ENCODE results near the gene FOXO3. TPM values are rescaled to one million over a fixed set of nuclear protein-coding genes. Genes with fewer than 3 reads are reported as not detected.

Gene FOXO3
- polyA plus RNA-seq (2013), result 23.9 TPM

- H3K27me3 ChIP-seq (replicated peaks in 2 of 5; ENCODE audit: control insufficient read depth in 4 of 5, insufficient read depth in 5 of 5, low read length in 4 of 5), result no peaks in the 10 kb centered on the region
- peak; percentile 83 to 90 (median 87) for DNase-seq
- no peaks in the 10 kb centered on the region for H3K9me3 ChIP-seq (ENCODE audit: control extremely low read depth in 1 of 5, control insufficient read depth in 4 of 5, insufficient read depth in 2 of 5, low read depth in 1 of 5, low read length in 4 of 5)
- CTCF ChIA-PET, result interaction anchor here (1.3 to 6.4 kb wide), 3 partner anchors 276 to 332 kb away, joined by 3 to 18 read pairs (median 4); no protein-coding TSS in a partner anchor
- peaks cover 26 to 61% (median 51%) of the 10 kb centered on the region in 4 experiments for H3K4me1 ChIP-seq (ENCODE audit: control extremely low read depth in 1 of 4, control insufficient read depth in 4 of 4, insufficient read depth in 4 of 4, low read length in 3 of 4)
- no peaks in the 10 kb centered on the region for H3K36me3 ChIP-seq (ENCODE audit: control insufficient read depth in 4 of 4, insufficient read depth in 4 of 4, low read length in 3 of 4)
- H3K4me3 ChIP-seq (ENCODE audit: control insufficient read depth in 1 of 7, extremely low read depth in 1 of 7, insufficient read depth in 4 of 7, low read depth in 2 of 7, low read length in 6 of 7), result peak within 1 kb of the TSS; percentile 83 to 99 (median 94)
- 0% methylated on average over 53 of the region's 110 CpGs for WGBS (ENCODE audit: insufficient coverage)
- POLR2A ChIA-PET, result interaction anchor here (0.6 to 1.7 kb wide), 7 partner anchors 12 to 934 kb away, joined by 3 to 5 read pairs (median 3); partner anchors contain the start of genes PPIL6 and SMPD2
- H3K27ac ChIP-seq (ENCODE audit: insufficient read depth in 1 of 2, low read depth in 1 of 2, low read length in 2 of 2, poor library complexity in 1 of 2, severe bottlenecking in 2 of 2), result peak within 1 kb of the TSS; percentile 54 to 93
These were observed at the start of gene FOXO3 for GRCh38 chr6:108560463-108561308. FOXO3 (plus strand) TSS chr6:108560917; CDS start chr6:108561209, 292 bp downstream.

DNA sequence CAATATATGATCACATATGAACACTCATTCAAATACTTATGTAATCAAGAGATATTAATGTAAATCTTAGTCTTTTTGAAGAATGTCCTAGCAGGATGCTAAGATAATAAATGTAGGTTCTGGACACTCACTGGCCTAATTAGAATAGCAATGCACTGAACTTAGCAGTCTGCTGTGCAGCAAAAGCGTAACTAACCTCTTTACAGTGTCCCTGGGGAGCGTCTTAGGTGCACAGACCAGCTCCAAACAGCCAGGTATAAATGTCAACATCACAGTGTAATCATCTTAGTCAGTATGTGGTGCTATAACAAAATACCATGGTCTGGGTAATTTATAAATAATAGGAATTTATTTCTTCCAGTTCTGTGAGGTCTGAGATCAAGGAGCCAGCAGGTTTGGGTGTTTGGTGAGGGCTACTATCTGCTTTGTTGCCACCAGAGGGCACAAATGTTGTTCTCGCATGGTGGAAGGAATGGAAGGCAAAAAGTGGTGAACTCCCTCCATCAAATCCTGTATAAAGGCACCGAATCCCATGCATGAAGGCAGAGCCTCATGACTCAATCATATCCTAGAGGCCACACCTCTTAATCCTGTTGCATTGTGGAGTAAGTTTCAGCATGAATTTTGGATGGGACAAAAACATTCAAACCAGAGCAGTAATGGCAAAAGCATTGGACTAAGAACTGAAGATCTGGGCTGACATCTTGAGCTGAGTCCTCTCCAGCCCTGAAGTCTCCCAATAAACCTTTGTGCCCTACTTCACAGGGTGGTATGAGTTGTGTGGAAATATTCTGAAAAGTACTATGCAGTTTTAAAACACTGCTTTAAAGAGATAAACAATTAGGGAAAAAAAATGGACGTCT is 41.8 kb upstream of the FOXO3 start:
- 100% methylated on average over 1 of the region's 5 CpGs for WGBS (ENCODE audit: insufficient coverage)
- Histone ChIP-seq H3K27me3 (replicated peaks in 2 of 5; ENCODE audit: control insufficient read depth in 4 of 5, insufficient read depth in 5 of 5, low read length in 4 of 5) (no peaks in the 10 kb centered on the region), H3K9me3 (ENCODE audit: control extremely low read depth in 1 of 5, control insufficient read depth in 4 of 5, insufficient read depth in 2 of 5, low read depth in 1 of 5, low read length in 4 of 5) (no peaks in the 10 kb centered on the region), H3K4me3 (ENCODE audit: control insufficient read depth in 1 of 7, extremely low read depth in 1 of 7, insufficient read depth in 4 of 7, low read depth in 2 of 7, low read length in 6 of 7) (no peak overlapping the region), H3K4me1 (ENCODE audit: control extremely low read depth in 1 of 4, control insufficient read depth in 4 of 4, insufficient read depth in 4 of 4, low read length in 3 of 4) (no peaks in the 10 kb centered on the region), H3K36me3 (ENCODE audit: control insufficient read depth in 4 of 4, insufficient read depth in 4 of 4, low read length in 3 of 4) (peaks cover 2 to 7% (median 4%) of the 10 kb centered on the region in 4 experiments), H3K27ac (ENCODE audit: insufficient read depth in 1 of 2, low read depth in 1 of 2, low read length in 2 of 2, poor library complexity in 1 of 2, severe bottlenecking in 2 of 2) (no peak overlapping the region)
- ChIA-PET POLR2A (no interaction called here), CTCF (interaction anchor here (0.6 to 1.7 kb wide), 6 partner anchors 9 to 407 kb away, joined by 3 to 6 read pairs (median 4); no protein-coding TSS in a partner anchor)
- peak; percentile 21 to 41 (median 33) for DNase-seq

DNA sequence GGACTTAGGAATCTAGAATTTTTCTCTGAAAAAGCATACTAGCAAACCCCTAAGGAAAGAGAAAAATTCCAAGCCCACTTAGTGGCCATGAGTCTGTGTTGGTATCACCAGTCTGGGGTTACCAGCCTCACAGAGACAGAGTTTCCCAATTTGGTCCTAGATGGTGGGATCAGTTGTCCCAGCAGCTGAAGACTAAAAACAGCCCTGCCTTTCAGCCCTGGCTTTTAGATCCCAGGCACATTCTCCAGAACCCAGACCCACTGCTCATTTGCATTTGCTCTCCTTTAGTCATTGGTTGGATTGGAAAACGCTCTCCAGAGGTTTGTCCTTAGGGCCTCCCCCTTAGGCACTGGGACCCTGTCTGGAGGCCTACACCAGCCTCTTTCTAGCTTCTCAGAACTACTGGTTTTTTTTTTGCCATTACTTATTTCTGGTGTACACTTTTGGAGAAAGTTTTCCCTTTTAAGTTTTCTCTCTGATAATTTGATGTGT is 39.1 kb upstream of the FOXO3 start:
- 100% methylated on average over 1 of the region's 1 CpG for WGBS (ENCODE audit: insufficient coverage)
- no peaks in the 10 kb centered on the region for H3K9me3 ChIP-seq (ENCODE audit: control extremely low read depth in 1 of 5, control insufficient read depth in 4 of 5, insufficient read depth in 2 of 5, low read depth in 1 of 5, low read length in 4 of 5)
- H3K27ac ChIP-seq (ENCODE audit: insufficient read depth in 1 of 2, low read depth in 1 of 2, low read length in 2 of 2, poor library complexity in 1 of 2, severe bottlenecking in 2 of 2), result no peak overlapping the region
- H3K4me1 ChIP-seq (ENCODE audit: control extremely low read depth in 1 of 4, control insufficient read depth in 4 of 4, insufficient read depth in 4 of 4, low read length in 3 of 4), result no peaks in the 10 kb centered on the region
- ChIA-PET CTCF (interaction anchor here (1.5 to 2.3 kb wide), 3 partner anchors 13 to 551 kb away, joined by 3 to 9 read pairs (median 4); no protein-coding TSS in a partner anchor), POLR2A (no interaction called here)
- no peaks in the 10 kb centered on the region for H3K27me3 ChIP-seq (replicated peaks in 2 of 5; ENCODE audit: control insufficient read depth in 4 of 5, insufficient read depth in 5 of 5, low read length in 4 of 5)
- no peak overlapping the region for H3K4me3 ChIP-seq (ENCODE audit: control insufficient read depth in 1 of 7, extremely low read depth in 1 of 7, insufficient read depth in 4 of 7, low read depth in 2 of 7, low read length in 6 of 7)
- H3K36me3 ChIP-seq (ENCODE audit: control insufficient read depth in 4 of 4, insufficient read depth in 4 of 4, low read length in 3 of 4), result peaks cover 2 to 7% (median 4%) of the 10 kb centered on the region in 4 experiments
- no peak for DNase-seq

- no peaks in the 10 kb centered on the region for H3K9me3 ChIP-seq (ENCODE audit: control extremely low read depth in 1 of 5, control insufficient read depth in 4 of 5, insufficient read depth in 2 of 5, low read depth in 1 of 5, low read length in 4 of 5)
- WGBS (ENCODE audit: insufficient coverage), result 100% methylated on average over 1 of the region's 2 CpGs
- ChIA-PET POLR2A (no interaction called here), CTCF (interaction anchor here (1.1 to 2.2 kb wide), 8 partner anchors 11 to 413 kb away, joined by 3 to 7 read pairs (median 4); no protein-coding TSS in a partner anchor)
- H3K27ac ChIP-seq (ENCODE audit: insufficient read depth in 1 of 2, low read depth in 1 of 2, low read length in 2 of 2, poor library complexity in 1 of 2, severe bottlenecking in 2 of 2), result no peak overlapping the region
- no peaks in the 10 kb centered on the region for H3K27me3 ChIP-seq (replicated peaks in 2 of 5; ENCODE audit: control insufficient read depth in 4 of 5, insufficient read depth in 5 of 5, low read length in 4 of 5)
- H3K36me3 ChIP-seq (ENCODE audit: control insufficient read depth in 4 of 4, insufficient read depth in 4 of 4, low read length in 3 of 4), result peaks cover 2 to 7% (median 4%) of the 10 kb centered on the region in 4 experiments
- peaks cover 0 to 2% (median 0%) of the 10 kb centered on the region in 4 experiments for H3K4me1 ChIP-seq (ENCODE audit: control extremely low read depth in 1 of 4, control insufficient read depth in 4 of 4, insufficient read depth in 4 of 4, low read length in 3 of 4)
- no peak overlapping the region for H3K4me3 ChIP-seq (ENCODE audit: control insufficient read depth in 1 of 7, extremely low read depth in 1 of 7, insufficient read depth in 4 of 7, low read depth in 2 of 7, low read length in 6 of 7)
- DNase-seq, result no peak
These were observed 37.0 kb upstream of the FOXO3 start for GRCh38 chr6:108523697-108524096.

- 88% methylated on average over 1 of the region's 5 CpGs for WGBS (ENCODE audit: insufficient coverage)
- CTCF ChIA-PET, result interaction anchor here (0.6 to 2.2 kb wide), 11 partner anchors 12 to 550 kb away, joined by 3 to 7 read pairs (median 3); no protein-coding TSS in a partner anchor
- POLR2A ChIA-PET, result no interaction called here
- no peak for DNase-seq
- Histone ChIP-seq H3K9me3 (ENCODE audit: control extremely low read depth in 1 of 5, control insufficient read depth in 4 of 5, insufficient read depth in 2 of 5, low read depth in 1 of 5, low read length in 4 of 5) (no peaks in the 10 kb centered on the region), H3K4me1 (ENCODE audit: control extremely low read depth in 1 of 4, control insufficient read depth in 4 of 4, insufficient read depth in 4 of 4, low read length in 3 of 4) (peaks cover 0 to 2% (median 0%) of the 10 kb centered on the region in 4 experiments), H3K36me3 (ENCODE audit: control insufficient read depth in 4 of 4, insufficient read depth in 4 of 4, low read length in 3 of 4) (peaks cover 0 to 7% (median 4%) of the 10 kb centered on the region in 4 experiments), H3K27me3 (replicated peaks in 2 of 5; ENCODE audit: control insufficient read depth in 4 of 5, insufficient read depth in 5 of 5, low read length in 4 of 5) (peaks cover 0 to 2% (median 0%) of the 10 kb centered on the region in 5 experiments), H3K4me3 (ENCODE audit: control insufficient read depth in 1 of 7, extremely low read depth in 1 of 7, insufficient read depth in 4 of 7, low read depth in 2 of 7, low read length in 6 of 7) (no peak overlapping the region), H3K27ac (ENCODE audit: insufficient read depth in 1 of 2, low read depth in 1 of 2, low read length in 2 of 2, poor library complexity in 1 of 2, severe bottlenecking in 2 of 2) (no peak overlapping the region)
These were observed 36.0 kb upstream of the FOXO3 start for GRCh38 chr6:108524528-108525248.

- peaks cover 0 to 5% (median 0%) of the 10 kb centered on the region in 4 experiments for H3K36me3 ChIP-seq (ENCODE audit: control insufficient read depth in 4 of 4, insufficient read depth in 4 of 4, low read length in 3 of 4)
- no peaks in the 10 kb centered on the region for H3K9me3 ChIP-seq (ENCODE audit: control extremely low read depth in 1 of 5, control insufficient read depth in 4 of 5, insufficient read depth in 2 of 5, low read depth in 1 of 5, low read length in 4 of 5)
- peak; percentile 42 to 65 (median 64) for DNase-seq
- no peak overlapping the region for H3K4me3 ChIP-seq (ENCODE audit: control insufficient read depth in 1 of 7, extremely low read depth in 1 of 7, insufficient read depth in 4 of 7, low read depth in 2 of 7, low read length in 6 of 7)
- peaks cover 0 to 2% (median 0%) of the 10 kb centered on the region in 4 experiments for H3K4me1 ChIP-seq (ENCODE audit: control extremely low read depth in 1 of 4, control insufficient read depth in 4 of 4, insufficient read depth in 4 of 4, low read length in 3 of 4)
- 86% methylated on average over 7 of the region's 7 CpGs for WGBS (ENCODE audit: insufficient coverage)
- no peak overlapping the region for H3K27ac ChIP-seq (ENCODE audit: insufficient read depth in 1 of 2, low read depth in 1 of 2, low read length in 2 of 2, poor library complexity in 1 of 2, severe bottlenecking in 2 of 2)
- ChIA-PET CTCF (interaction anchor here (0.7 to 2.6 kb wide), 5 partner anchors 9 to 414 kb away, joined by 3 to 14 read pairs (median 3); no protein-coding TSS in a partner anchor), POLR2A (no interaction called here)
- H3K27me3 ChIP-seq (replicated peaks in 2 of 5; ENCODE audit: control insufficient read depth in 4 of 5, insufficient read depth in 5 of 5, low read length in 4 of 5), result peaks cover 0 to 2% (median 0%) of the 10 kb centered on the region in 5 experiments
These were observed 34.0 kb upstream of the FOXO3 start for GRCh38 chr6:108526739-108527174.
